Effector memory CD8-positive, alpha-beta T cell (primary cell): Measurements from ENCODE around the gene ANKS1A.
"Not testable (repeated sequence)": the region's sequence is repeated elsewhere in the genome, so short reads cannot be mapped to it uniquely, and the experiment has no call there.

ENCODE experiments used
- ATAC-seq: fragments of 150-1000 bp; cut with Tn5 transposase; replicated peaks from 2 replicates; pipeline ENCODE4 v1.10.0; 2021; ENCODE audit warnings: mild to moderate bottlenecking, moderate library complexity
- DNase-seq, 3 experiments: peaks; one replicate each; pipeline ENCODE4 v3.0.0; 2021
- H3K27ac Mint-ChIP-seq, 2 donors: one replicate each; pipeline ENCODE4 v1.8.0; 2022; ENCODE audit warnings: mild to moderate bottlenecking in 2 of 2, mixed read lengths in 2 of 2, moderate library complexity in 2 of 2
- H3K27me3 Mint-ChIP-seq, 2 donors: one replicate each; pipeline ENCODE4 v1.8.0; 2022; ENCODE audit warnings: mixed read lengths in 2 of 2
- H3K36me3 Mint-ChIP-seq: one replicate; pipeline ENCODE4 v1.8.0; 2022; ENCODE audit warnings: mild to moderate bottlenecking, moderate library complexity, mixed read lengths; ENCODE audit not compliant: insufficient read depth
- H3K4me1 Mint-ChIP-seq, 2 donors: one replicate each; pipeline ENCODE4 v1.8.0; 2022; ENCODE audit warnings: low read depth in 2 of 2, mixed read lengths in 2 of 2
- H3K4me3 Mint-ChIP-seq, 2 donors: one replicate each; pipeline ENCODE4 v1.8.0; 2022; ENCODE audit warnings: mild to moderate bottlenecking in 2 of 2, mixed read lengths in 2 of 2, moderate library complexity in 2 of 2
- H3K9me3 Mint-ChIP-seq, 2 donors: one replicate each; pipeline ENCODE4 v1.8.0; 2022; ENCODE audit warnings: mixed read lengths in 2 of 2

ANKS1A gene

DNA sequence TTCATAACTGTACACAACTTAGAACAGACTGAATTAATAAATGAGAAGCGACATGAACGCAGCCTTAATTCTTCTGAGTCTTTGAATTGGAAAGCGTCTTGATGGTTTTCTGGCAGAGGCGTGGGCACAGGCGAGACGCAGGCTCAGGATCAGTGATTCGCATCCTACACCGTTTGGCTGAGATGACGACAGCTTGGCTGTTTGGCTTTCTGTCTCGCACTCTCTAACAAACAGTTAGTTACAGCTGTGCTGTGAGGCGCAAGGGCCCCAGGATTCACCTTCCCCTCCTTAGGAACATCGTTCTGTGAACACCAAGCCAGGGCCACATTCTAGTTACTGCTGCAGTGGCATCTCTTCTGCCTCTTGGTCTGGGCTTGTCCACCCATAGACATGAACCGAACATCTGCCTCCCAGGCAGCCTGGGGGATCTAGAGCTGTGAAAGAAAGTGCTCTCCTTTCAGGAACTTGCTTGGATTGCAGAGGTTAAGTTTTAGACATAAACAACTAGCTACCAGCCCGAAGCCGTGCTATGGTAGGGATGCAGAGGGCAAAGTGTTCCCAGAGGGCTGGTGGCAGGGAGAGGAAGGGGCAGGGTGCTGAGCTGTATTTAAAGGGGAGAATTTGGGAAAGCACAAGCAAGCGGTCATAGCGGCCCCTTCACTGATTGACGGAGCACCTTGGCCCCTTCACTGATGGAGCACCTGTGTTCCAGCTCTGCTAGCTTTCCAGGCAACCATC is 202.5 kb downstream of the ANKS1A start:
- H3K36me3 Mint-ChIP-seq, result peaks cover 19% of the 10 kb centered on the region
- no peak overlapping the region for H3K4me3 Mint-ChIP-seq
- H3K4me1 Mint-ChIP-seq, result no peaks in the 10 kb centered on the region
- no peaks in the 10 kb centered on the region for H3K27me3 Mint-ChIP-seq
- no peak overlapping the region for H3K27ac Mint-ChIP-seq
- no peaks in the 10 kb centered on the region for H3K9me3 Mint-ChIP-seq
- DNase-seq (no peak), ATAC-seq (no peak)

DNA sequence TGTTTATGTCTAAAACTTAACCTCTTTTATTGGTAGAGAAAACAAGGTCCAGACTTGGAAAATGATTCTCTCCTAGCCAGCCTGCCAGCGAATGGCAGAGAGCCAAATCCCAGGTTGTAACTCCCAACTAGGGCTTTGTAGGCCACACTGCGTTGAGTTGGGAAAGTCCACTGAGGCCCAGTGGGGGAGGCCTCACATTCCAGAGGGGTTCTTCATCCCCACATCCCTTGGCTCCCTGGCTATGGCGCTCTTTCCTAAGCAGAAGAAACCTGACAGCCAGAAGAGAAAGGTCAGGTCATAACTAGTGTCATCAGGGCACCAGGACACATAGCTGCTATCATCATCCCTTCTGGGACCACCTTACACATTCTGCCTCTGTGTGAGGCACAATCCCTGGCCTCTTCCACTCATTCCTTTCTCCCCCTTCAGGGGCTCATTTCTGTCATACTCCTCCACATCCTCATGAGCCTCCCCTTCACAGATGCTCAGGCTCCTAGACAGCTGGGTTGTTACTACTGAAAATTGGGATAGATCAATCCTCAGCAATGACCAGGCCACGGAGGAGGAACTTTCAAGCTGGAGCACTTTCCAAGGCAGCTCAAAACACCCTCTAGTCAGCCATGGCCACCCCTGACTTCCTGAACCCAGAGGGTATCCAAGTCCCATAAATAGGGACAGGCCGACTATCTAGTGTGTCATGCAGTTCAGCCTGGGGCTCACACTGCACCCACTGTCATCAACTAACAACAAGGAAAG is 203.5 kb downstream of the ANKS1A start:
- DNase-seq, result no peak
- H3K36me3 Mint-ChIP-seq, result peaks cover 19% of the 10 kb centered on the region
- H3K27ac Mint-ChIP-seq, result peak overlapping the region in 1 of 2 donors; percentile 14
- H3K4me1 Mint-ChIP-seq, result no peaks in the 10 kb centered on the region
- H3K4me3 Mint-ChIP-seq, result no peak overlapping the region
- H3K27me3 Mint-ChIP-seq, result no peaks in the 10 kb centered on the region
- H3K9me3 Mint-ChIP-seq, result no peaks in the 10 kb centered on the region
- no peak for ATAC-seq

DNA sequence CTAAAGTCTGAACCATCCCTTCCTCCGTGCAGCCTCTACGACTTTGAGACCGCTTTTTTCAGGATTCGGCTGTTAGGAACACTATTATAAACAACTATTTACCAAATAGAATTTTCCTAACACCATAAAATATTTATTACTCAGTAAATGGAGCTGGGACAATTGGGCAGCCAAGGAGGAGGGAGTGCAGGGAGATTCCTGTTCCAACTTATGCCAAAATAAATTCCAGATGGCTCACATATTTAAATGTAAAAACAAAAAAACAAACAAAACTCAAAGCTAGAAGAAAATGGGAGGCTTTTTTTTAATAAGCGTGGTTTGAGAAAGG is 204.0 kb downstream of the ANKS1A start:
- ATAC-seq, result no peak
- Mint-ChIP-seq H3K4me1 (no peaks in the 10 kb centered on the region), H3K9me3 (no peaks in the 10 kb centered on the region), H3K36me3 (peaks cover 19% of the 10 kb centered on the region), H3K4me3 (no peak overlapping the region), H3K27ac (peak overlapping the region in 1 of 2 donors; percentile 14), H3K27me3 (no peaks in the 10 kb centered on the region)
- no peak for DNase-seq

DNA sequence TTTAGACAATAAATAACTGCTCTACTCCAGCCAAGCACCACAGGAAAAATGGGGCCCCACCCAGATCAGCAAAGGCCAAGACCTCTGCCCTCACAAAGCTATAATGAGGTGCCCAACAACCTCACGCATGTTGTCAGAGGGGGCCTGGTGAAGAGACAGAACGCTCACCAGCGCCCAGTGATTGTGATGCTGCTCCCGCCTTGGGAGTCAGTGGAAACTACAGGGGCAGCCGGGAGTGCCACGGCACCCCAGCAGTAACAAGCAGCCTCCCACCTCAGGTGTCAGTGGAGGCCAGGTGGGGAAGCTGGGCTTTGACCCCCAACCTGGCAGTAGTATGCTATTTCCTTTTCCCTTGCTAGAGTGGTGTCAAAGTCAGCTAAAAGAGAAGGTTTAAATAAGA is 204.7 kb downstream of the ANKS1A start:
- H3K27me3 Mint-ChIP-seq, result no peaks in the 10 kb centered on the region
- peaks cover 13% of the 10 kb centered on the region for H3K36me3 Mint-ChIP-seq
- H3K27ac Mint-ChIP-seq, result peak overlapping the region in 1 of 2 donors; percentile 56
- H3K9me3 Mint-ChIP-seq, result no peaks in the 10 kb centered on the region
- ATAC-seq (no peak), DNase-seq (no peak)
- no peaks in the 10 kb centered on the region for H3K4me1 Mint-ChIP-seq
- no peak overlapping the region for H3K4me3 Mint-ChIP-seq

DNA sequence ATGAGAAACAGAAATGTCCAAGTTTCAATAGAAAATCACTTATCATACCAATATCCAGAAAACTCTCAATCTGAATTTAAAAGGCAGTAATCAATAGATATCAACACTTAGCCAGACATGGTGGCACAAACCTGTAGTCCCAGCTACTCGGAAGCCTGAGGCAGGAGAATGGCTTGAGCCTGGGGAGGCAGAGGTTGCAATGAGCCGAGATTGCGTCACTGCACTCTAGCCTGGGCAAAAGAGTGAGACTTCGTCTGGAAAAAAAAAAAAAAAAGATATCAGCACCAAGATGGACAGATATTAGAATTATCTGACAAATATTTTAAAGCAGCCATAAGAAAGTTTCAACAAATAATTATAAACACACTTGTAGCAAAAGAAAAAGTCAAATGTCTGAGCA is 205.1 kb downstream of the ANKS1A start:
- Mint-ChIP-seq H3K4me1 (no peaks in the 10 kb centered on the region), H3K9me3 (no peaks in the 10 kb centered on the region), H3K27ac (no peak overlapping the region)

DNA sequence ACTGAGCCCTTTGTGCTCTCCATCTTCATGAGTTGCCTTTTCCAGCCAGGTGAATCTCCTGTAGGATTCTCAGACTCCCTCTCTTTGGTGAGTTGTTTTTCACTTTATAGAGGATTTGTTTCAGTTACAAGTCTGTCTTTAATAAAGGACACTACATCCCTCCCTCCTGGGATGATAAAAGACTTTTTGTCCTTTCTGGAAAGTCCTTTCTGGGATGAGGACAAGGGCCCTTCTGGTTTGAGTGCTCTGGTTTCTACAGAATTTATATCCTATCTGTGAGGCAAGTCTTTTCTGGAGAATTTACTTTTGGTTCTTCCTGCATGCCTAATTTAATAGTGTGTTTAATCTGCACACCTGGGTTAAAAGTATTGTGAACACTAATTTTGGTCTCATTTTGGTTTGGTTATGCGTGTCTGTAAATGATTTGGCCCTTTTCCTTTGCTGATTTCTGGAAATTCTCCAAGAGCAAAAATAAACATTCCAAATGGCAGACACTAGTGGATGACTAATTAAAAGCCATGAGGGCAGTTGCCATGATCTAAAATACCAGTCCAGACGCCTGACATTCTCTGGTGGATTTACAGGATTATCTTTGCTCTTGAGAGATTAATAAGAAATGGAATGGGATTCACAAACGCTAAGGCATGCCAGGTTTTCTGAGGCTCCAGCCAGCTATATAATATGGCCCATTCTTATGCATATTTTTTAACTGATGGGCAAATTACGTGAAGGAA is 207.2 kb downstream of the ANKS1A start:
- Mint-ChIP-seq H3K4me1 (no peaks in the 10 kb centered on the region), H3K27me3 (no peaks in the 10 kb centered on the region), H3K9me3 (no peaks in the 10 kb centered on the region), H3K27ac (no peak overlapping the region), H3K4me3 (no peak overlapping the region), H3K36me3 (peaks cover 4% of the 10 kb centered on the region)
- ATAC-seq, result no peak
- DNase-seq, result no peak

More for the DNA sequence above, 205.1 kb downstream of the ANKS1A start:
- DNase-seq (no peak), ATAC-seq (no peak)
- Mint-ChIP-seq H3K4me3 (no peak overlapping the region), H3K36me3 (peaks cover 12% of the 10 kb centered on the region), H3K27me3 (no peaks in the 10 kb centered on the region)

DNA sequence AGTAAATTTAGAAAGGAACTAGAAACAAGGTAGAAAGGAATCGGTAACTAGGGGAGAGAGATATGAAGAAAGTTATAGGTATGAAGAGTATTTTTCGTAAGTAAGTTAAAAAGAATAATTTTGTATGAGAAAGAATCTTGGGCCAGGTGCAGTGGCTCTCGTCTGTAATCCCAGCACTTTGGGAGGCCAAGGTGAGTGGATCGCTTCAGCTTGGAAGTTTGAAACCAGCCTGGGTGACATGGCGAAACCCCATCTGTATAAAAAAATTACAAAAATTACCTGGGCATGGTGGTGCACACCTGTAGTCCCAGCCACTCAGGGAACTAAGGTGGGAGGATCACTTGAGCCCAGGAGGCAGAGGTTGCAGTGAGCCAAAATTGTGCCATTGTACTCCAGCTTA is 210.1 kb downstream of the ANKS1A start:
- no peak overlapping the region for H3K27ac Mint-ChIP-seq
- H3K27me3 Mint-ChIP-seq, result no peaks in the 10 kb centered on the region
- no peak overlapping the region for H3K4me3 Mint-ChIP-seq
- no peaks in the 10 kb centered on the region for H3K9me3 Mint-ChIP-seq
- no peaks in the 10 kb centered on the region for H3K4me1 Mint-ChIP-seq
- no peak for DNase-seq
- H3K36me3 Mint-ChIP-seq, result no peaks in the 10 kb centered on the region
- ATAC-seq, result no peak

DNA sequence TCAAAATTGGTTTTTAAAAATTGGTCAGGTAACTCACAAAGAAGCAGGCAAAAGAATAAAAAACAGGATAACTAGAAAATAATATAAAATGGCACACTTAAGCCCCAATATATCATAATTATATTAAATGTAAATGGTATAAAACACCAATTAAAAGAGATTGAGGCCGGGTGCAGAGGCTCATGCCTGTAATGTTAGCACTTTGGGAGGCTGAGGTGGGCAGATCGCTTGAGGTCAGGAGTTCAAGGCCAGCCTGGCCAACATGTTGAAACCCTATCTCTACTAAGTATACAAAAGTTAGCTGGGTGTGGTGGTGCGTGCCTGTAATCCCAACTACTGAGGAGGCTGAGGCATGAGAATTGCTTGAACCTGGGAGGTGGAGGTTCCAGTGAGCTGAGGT is 216.0 kb downstream of the ANKS1A start:
- H3K4me1 Mint-ChIP-seq, result no peaks in the 10 kb centered on the region
- H3K27me3 Mint-ChIP-seq, result peaks cover 32 to 33% of the 10 kb centered on the region in 2 donors
- H3K4me3 Mint-ChIP-seq, result no peak overlapping the region
- H3K27ac Mint-ChIP-seq, result no peak overlapping the region
- no peaks in the 10 kb centered on the region for H3K36me3 Mint-ChIP-seq
- no peaks in the 10 kb centered on the region for H3K9me3 Mint-ChIP-seq
- ATAC-seq, result no peak
- no peak for DNase-seq

DNA sequence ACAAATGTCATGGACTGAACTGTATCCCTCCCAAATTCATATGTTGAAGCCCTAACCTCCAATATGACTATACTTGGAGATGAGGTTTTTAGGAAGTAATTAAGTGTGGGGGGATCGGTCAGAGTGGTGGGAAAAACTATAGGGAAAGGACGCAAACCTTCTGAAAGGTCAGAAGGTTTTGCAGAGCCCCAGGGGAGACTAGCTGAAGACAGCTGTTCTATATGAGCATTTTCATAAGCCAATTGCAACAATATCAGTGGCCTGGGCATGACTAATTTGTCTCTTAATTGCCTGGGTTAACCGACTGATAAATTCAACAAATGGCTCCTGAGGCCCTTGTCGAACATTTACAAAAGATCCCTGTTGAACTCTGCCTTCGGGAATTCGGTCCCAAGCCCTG is 217.0 kb downstream of the ANKS1A start:
- ATAC-seq, H3K9me3 Mint-ChIP-seq: not testable (repeated sequence)

DNA sequence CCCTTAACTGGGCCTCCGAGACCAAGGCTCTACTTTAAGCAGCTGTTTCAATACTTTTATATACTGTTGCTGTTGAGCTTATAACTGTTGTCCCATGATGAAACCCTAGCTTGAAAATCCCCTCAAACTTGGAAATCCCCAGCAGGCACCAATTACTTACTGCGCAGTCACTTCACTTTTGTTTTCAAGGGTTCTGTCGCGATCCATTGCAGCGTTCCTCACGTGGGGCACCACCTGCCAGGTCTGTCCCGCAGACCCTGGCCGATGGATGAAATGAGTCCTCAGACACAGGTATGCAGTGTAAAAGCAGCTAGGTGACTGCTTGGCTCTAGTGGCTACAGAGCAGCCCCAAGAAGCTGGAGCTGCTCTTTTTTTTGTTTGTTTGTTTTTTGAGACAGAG is 218.2 kb downstream of the ANKS1A start:
- H3K4me3 Mint-ChIP-seq, result not testable (repeated sequence)

More for the DNA sequence above, 217.0 kb downstream of the ANKS1A start:
- H3K4me1 Mint-ChIP-seq, DNase-seq, H3K27ac Mint-ChIP-seq, H3K36me3 Mint-ChIP-seq, H3K4me3 Mint-ChIP-seq: not testable (repeated sequence)
- H3K27me3 Mint-ChIP-seq, result peaks cover 32 to 33% of the 10 kb centered on the region in 2 donors

DNA sequence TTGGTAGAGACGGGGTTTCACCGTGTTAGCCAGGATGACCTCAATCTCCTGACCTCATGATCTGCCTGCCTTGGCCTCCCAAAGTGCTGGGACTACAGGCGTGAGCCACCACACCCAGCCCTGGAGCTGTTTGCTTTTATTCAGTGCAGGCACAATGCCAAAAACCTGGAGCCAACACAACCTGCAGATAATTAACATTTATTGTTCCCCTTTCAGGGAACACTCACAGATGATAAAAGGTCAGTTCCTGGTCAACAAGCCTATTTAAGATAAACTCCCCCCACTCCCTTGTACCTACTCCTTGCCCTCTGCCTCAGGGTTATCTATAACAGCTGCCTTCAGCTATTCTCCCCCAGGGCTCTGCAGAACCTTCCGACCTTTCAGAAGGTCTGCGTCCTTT is 218.7 kb downstream of the ANKS1A start:
- not testable (repeated sequence) for DNase-seq, H3K4me1 Mint-ChIP-seq, ATAC-seq, H3K27ac Mint-ChIP-seq, H3K9me3 Mint-ChIP-seq, H3K4me3 Mint-ChIP-seq, H3K36me3 Mint-ChIP-seq
- peaks cover 32 to 33% of the 10 kb centered on the region in 2 donors for H3K27me3 Mint-ChIP-seq

More for the DNA sequence above, 218.2 kb downstream of the ANKS1A start:
- H3K27ac Mint-ChIP-seq, DNase-seq, H3K9me3 Mint-ChIP-seq, H3K36me3 Mint-ChIP-seq, H3K4me1 Mint-ChIP-seq, ATAC-seq: not testable (repeated sequence)
- peaks cover 32 to 33% of the 10 kb centered on the region in 2 donors for H3K27me3 Mint-ChIP-seq

DNA sequence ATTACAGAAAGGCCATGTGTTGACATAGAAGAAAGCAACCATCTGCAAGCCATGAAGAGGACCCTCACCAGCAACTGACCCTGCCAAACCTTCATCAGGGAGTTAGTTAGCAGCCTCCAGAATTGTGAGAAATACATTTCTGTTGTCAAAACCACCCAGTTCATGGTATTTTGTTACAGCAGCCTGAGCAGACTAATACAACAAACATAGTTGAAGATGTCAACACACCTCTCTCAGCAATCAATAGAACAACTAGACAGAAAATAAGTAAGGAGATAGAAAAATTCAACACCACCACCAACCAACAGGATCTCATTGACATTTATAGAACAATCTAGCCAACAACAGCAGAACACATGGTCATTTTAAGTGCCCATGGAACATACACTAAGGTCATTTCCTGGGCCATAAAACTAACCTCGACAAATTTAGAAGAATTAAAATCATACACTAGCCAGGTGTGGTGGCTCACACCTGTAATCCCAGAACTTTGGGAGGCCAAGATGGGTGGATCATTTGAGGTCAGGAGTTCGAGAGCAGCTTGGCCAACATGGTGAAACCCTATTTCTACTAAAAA is 219.3 kb downstream of the ANKS1A start:
- DNase-seq (no peak), ATAC-seq (no peak)
- H3K36me3 Mint-ChIP-seq, result no peaks in the 10 kb centered on the region
- no peaks in the 10 kb centered on the region for H3K9me3 Mint-ChIP-seq
- no peaks in the 10 kb centered on the region for H3K4me1 Mint-ChIP-seq
- H3K4me3 Mint-ChIP-seq, result no peak overlapping the region
- H3K27me3 Mint-ChIP-seq, result peaks cover 32 to 33% of the 10 kb centered on the region in 2 donors
- no peak overlapping the region for H3K27ac Mint-ChIP-seq

DNA sequence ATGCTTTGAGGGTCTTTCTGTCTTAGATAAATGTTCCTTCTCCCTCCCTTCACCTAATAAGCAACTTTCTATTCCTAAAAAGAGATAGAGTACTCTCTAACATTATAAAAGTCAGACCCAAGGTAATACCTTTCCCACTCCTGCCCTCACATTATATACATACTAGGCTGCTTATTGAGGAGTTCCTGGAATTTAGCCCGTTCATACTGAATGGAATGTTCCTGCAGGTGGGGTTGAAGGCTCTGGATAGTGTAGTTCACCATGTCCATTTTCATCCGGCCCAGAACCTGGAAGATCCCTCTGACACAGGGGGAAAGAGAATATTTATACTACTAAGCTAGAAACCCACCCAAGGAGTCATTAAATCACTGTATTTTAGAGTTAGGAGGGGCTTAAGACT is 231.7 kb downstream of the ANKS1A start:
- DNase-seq (no peak), ATAC-seq (no peak)
- H3K4me1 Mint-ChIP-seq, result no peaks in the 10 kb centered on the region
- H3K9me3 Mint-ChIP-seq, result no peaks in the 10 kb centered on the region
- no peaks in the 10 kb centered on the region for H3K36me3 Mint-ChIP-seq
- peaks cover 10 to 15% of the 10 kb centered on the region in 2 donors for H3K27me3 Mint-ChIP-seq
- H3K27ac Mint-ChIP-seq, result no peak overlapping the region
- H3K4me3 Mint-ChIP-seq, result no peak overlapping the region
